Astrocyte of the spinal cord (primary cell): Measurements from ENCODE around the gene EAF1.
"Not testable (repeated sequence)": the region's sequence is repeated elsewhere in the genome, so short reads cannot be mapped to it uniquely, and the experiment has no call there.

ENCODE experiments used
- DNase-seq: peaks from one replicate; pipeline ENCODE4 v3.0.0; 2011; ENCODE audit warnings: low read depth, low spot score
- H3K4me3 ChIP-seq: 2 replicates; pipeline ENCODE4 v1.5.1; 2011; ENCODE audit warnings: low read depth, mild to moderate bottlenecking, low read length, moderate library complexity
- in situ Hi-C: cut with HindIII; loops from 2 replicates; pipeline ENCODE4 v1.10.0; 2017; ENCODE audit warnings: low sequenced_read_pairs
- TF ChIP-seq, protein P1 (sequence below): IDR thresholded peaks from 2 replicates; pipeline ENCODE4 v1.5.1; 2012; ENCODE audit warnings: low read depth, mild to moderate bottlenecking, low read length, inconsistent platforms

The EAF1 gene

GRCh38 chr3:15479400-15480224, 52.2 kb downstream of the EAF1 start:
- no peak overlapping the region for H3K4me3 ChIP-seq
- no peak for DNase-seq
- in situ Hi-C loops: no loop called here
- TF ChIP-seq, protein P1, sequence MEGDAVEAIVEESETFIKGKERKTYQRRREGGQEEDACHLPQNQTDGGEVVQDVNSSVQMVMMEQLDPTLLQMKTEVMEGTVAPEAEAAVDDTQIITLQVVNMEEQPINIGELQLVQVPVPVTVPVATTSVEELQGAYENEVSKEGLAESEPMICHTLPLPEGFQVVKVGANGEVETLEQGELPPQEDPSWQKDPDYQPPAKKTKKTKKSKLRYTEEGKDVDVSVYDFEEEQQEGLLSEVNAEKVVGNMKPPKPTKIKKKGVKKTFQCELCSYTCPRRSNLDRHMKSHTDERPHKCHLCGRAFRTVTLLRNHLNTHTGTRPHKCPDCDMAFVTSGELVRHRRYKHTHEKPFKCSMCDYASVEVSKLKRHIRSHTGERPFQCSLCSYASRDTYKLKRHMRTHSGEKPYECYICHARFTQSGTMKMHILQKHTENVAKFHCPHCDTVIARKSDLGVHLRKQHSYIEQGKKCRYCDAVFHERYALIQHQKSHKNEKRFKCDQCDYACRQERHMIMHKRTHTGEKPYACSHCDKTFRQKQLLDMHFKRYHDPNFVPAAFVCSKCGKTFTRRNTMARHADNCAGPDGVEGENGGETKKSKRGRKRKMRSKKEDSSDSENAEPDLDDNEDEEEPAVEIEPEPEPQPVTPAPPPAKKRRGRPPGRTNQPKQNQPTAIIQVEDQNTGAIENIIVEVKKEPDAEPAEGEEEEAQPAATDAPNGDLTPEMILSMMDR: no peak

DNA sequence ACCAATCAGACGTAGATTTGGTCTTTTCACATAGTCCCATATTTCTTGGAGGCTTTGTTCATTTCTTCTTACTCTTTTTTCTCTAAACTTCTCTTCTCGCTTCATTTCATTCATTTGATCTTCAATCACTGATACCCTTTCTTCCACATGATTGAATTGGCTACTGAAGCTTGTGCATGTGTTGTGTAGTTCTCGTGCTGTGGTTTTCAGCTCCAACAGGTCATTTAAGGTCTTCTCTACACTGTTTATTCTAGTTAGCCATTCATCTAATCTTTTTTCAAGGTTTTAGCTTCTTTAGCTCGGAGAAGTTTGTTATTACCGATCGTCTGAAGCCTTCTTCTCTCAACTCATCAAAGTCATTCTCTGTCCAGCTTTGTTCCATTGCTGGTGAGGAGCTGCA, 57.2 kb downstream of the EAF1 start:
- H3K4me3 ChIP-seq, DNase-seq, in situ Hi-C loops: not testable (repeated sequence)

- no peak overlapping the region for H3K4me3 ChIP-seq
- DNase-seq: no peak
- TF ChIP-seq, protein P1: no peak
- in situ Hi-C loops: no loop called here
These were observed 58.6 kb downstream of the EAF1 start for GRCh38 chr3:15486020-15486419.

GRCh38 chr3:15486979-15487378, 59.6 kb downstream of the EAF1 start:
- TF ChIP-seq, protein P1: no peak
- in situ Hi-C loops: no loop called here
- no peak overlapping the region for H3K4me3 ChIP-seq
- DNase-seq: no peak

GRCh38 chr3:15488002-15488401, 60.6 kb downstream of the EAF1 start:
- in situ Hi-C loops: no loop called here
- no peak overlapping the region for H3K4me3 ChIP-seq
- TF ChIP-seq, protein P1: no peak
- DNase-seq: no peak

- TF ChIP-seq, protein P1: no peak
- no peak overlapping the region for H3K4me3 ChIP-seq
- no peak for DNase-seq
- in situ Hi-C loops: no loop called here
These were observed 62.8 kb downstream of the EAF1 start for GRCh38 chr3:15490158-15490557.

DNA sequence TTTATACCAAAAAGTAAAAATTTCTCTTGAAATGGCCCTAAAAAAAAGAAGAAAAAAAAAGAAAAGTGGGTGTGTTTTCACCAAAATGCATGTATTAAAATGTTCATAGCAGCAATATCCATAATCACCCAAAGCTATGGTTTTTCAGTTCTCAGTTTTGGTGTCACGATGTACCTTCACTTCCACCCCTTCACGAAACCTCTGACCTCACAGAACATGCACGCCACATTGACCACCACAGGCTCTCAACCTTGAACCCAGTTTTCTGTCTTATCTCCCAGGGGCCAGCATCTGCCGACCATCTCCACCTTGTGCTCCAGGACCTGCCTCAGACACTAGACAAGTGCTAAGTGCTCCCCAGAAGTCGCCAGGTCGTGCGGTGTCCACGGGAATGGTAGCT, 63.7 kb downstream of the EAF1 start:
- no peak overlapping the region for H3K4me3 ChIP-seq
- in situ Hi-C loops: no loop called here
- DNase-seq: no peak
- TF ChIP-seq, protein P1: no peak
